ENCODE results near the gene AP3D1. TPM values are rescaled to one million over a fixed set of nuclear protein-coding genes. Genes with fewer than 3 reads are reported as not detected.

The AP3D1 gene
- polyA plus RNA-seq, 1 donor = 103 TPM

DNA sequence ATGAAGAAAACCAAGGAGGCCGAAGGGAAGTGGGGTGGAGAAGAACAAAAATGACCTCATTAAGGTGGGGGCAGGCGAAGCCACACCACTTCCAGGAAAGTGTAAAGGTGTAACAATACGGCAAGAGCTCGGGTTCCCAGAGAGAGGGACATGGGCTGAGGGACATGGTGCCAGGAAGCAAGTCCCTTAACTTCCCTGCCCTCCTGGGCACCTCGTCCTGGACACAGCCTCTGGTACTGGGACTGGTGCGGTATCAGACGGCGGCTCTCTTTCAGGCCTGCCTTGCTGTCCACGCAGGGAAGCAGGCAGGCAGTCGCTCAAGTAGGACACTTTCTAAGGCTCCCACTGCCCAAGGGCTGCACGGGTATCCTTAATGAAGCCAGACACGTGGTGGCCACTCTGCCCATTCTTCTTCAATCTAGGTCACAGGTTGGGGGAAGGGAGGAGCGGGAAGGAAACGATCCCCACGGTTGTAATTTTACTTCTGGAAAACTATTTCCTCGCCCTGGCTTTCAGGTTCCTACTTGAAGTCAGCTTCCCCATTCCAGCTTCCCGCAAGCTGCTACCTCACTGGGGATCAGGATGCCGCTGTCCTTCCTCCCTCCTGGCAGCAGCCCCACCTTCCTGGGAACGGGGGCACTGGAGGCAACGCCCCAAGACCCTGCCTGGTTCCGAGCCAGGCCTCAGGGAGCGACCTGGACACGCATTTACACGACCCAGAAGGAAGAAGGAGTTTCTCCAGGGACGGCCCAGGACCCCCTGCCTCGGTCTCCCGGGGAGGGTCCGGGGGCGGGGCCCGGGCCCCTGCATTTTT lies 1.2 kb downstream of the AP3D1 start:
- no peaks in the 10 kb centered on the region for H3K27me3 ChIP-seq (ENCODE audit: control insufficient read depth, insufficient read depth, low read length)
- peaks cover 13% of the 10 kb centered on the region for H3K4me1 ChIP-seq (ENCODE audit: control insufficient read depth, insufficient read depth, low read length)
- no CpG with 5 or more reads among the region's 30 CpGs for WGBS (ENCODE audit: insufficient coverage, low lambda C conversion rate)
- H3K4me3 ChIP-seq (ENCODE audit: low read length) = peak overlapping the region; percentile 98
- DNase-seq = peak in 1 of 2 donors; percentile 44
- peak overlapping the region; percentile 67 for H3K27ac ChIP-seq (ENCODE audit: low read length)
- peaks cover 17% of the 10 kb centered on the region for H3K36me3 ChIP-seq (ENCODE audit: control insufficient read depth, insufficient read depth, low read length)
- no peaks in the 10 kb centered on the region for H3K9me3 ChIP-seq (ENCODE audit: control insufficient read depth, low read depth, low read length)

DNA sequence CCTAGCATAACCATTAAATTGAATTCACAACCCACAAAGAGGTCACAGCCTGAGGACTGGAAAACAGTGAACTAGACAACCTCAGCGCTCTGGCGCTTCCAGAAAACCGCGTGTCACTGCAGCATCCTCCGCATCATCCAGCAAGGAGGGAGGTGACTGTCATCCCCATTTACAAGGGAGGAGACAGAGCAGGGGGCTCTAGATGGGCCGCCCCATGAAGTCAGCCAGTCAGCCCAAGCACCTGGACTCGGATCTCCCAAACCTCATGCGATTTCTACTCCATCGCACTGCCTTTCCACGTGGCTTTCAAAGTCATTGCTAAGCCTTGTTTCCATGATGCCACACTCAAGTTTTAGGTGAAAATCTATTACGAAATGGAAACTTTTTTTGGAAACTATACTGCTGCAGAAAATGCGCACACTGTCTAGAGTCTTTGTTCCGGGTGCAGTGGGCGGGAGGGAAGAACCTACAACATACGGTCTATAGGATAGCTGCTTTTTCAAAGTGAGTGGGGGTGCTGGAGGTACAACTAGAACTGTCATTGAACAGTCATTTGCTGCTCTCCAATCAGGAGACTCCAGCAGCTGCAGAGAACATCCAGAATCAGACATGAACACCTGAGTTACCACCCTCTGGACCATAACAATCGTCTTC lies 2.8 kb downstream of the AP3D1 start:
- Histone ChIP-seq H3K9me3 (ENCODE audit: control insufficient read depth, low read depth, low read length) (no peaks in the 10 kb centered on the region), H3K27me3 (ENCODE audit: control insufficient read depth, insufficient read depth, low read length) (no peaks in the 10 kb centered on the region), H3K4me3 (ENCODE audit: low read length) (no peak overlapping the region), H3K27ac (ENCODE audit: low read length) (no peak overlapping the region), H3K4me1 (ENCODE audit: control insufficient read depth, insufficient read depth, low read length) (peaks cover 13% of the 10 kb centered on the region), H3K36me3 (ENCODE audit: control insufficient read depth, insufficient read depth, low read length) (peaks cover 26% of the 10 kb centered on the region)
- WGBS (ENCODE audit: insufficient coverage, low lambda C conversion rate) = 100% methylated on average over 2 of the region's 16 CpGs
- no peak for DNase-seq

- peaks cover 26% of the 10 kb centered on the region for H3K36me3 ChIP-seq (ENCODE audit: control insufficient read depth, insufficient read depth, low read length)
- no CpG with 5 or more reads among the region's 16 CpGs for WGBS (ENCODE audit: insufficient coverage, low lambda C conversion rate)
- H3K4me1 ChIP-seq (ENCODE audit: control insufficient read depth, insufficient read depth, low read length) = peaks cover 10% of the 10 kb centered on the region
- H3K27me3 ChIP-seq (ENCODE audit: control insufficient read depth, insufficient read depth, low read length) = no peaks in the 10 kb centered on the region
- no peak overlapping the region for H3K27ac ChIP-seq (ENCODE audit: low read length)
- no peaks in the 10 kb centered on the region for H3K9me3 ChIP-seq (ENCODE audit: control insufficient read depth, low read depth, low read length)
- DNase-seq = no peak
- no peak overlapping the region for H3K4me3 ChIP-seq (ENCODE audit: low read length)
Measured at GRCh38 chr19:2145831-2146241, 5.5 kb downstream of the AP3D1 start.

DNA sequence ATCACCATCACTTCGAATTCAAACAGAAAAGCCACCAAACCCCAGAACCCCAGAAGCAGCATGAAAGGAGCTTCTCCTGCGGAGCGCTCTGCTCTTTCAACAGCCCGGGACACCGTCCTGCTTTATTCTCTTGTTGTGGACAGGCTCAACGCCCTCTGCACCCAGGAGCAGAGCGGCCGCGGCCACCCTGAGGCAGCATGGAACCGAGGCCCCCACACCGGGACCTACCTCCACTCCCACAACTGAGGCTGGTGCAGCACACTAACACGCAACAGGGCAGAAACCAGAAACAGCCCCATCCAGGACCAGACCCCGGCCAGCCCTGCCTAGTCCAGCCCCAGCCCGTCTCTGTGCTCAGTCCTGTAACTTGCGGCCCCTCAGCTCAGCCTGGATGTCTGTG lies 7.2 kb downstream of the AP3D1 start:
- Histone ChIP-seq H3K27me3 (ENCODE audit: control insufficient read depth, insufficient read depth, low read length) (no peaks in the 10 kb centered on the region), H3K4me1 (ENCODE audit: control insufficient read depth, insufficient read depth, low read length) (no peaks in the 10 kb centered on the region), H3K9me3 (ENCODE audit: control insufficient read depth, low read depth, low read length) (no peaks in the 10 kb centered on the region), H3K36me3 (ENCODE audit: control insufficient read depth, insufficient read depth, low read length) (peaks cover 40% of the 10 kb centered on the region), H3K27ac (ENCODE audit: low read length) (no peak overlapping the region), H3K4me3 (ENCODE audit: low read length) (no peak overlapping the region)
- no peak for DNase-seq
- no CpG with 5 or more reads among the region's 15 CpGs for WGBS (ENCODE audit: insufficient coverage, low lambda C conversion rate)

DNA sequence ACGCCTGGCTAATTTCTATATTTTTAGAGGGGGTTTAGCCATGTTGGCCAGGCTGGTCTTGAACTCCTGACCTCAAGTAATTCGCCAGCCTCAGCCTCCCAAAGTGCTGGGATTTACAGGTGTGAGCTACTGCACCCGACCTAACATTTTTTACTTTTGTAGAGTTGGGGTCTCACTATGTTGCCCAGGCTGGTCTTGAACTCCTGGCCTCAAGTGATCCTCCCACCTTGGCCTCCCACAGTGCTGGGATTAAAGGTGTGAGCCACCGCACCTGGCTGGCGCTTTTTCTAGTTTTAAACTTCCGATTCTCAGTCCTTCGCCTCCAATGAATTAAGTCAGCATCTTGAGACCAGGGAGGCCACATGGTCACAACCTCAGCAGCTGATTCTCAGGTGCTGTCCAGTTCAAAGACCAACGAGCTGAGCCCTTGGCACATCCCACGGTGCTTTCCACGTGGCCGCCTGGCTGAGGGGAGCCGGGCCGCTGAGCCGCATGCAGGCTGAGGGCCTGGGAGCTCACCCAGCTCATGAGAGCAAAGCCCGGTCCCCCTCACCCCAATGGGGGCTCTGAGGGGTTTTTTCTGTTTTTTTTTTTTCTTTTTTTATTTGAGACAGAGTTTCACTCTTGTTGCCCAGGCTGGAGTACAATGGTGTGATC lies 9.1 kb downstream of the AP3D1 start:
- WGBS (ENCODE audit: insufficient coverage, low lambda C conversion rate) = no CpG with 5 or more reads among the region's 15 CpGs
- Histone ChIP-seq H3K27me3 (ENCODE audit: control insufficient read depth, insufficient read depth, low read length) (no peaks in the 10 kb centered on the region), H3K9me3 (ENCODE audit: control insufficient read depth, low read depth, low read length) (no peaks in the 10 kb centered on the region), H3K36me3 (ENCODE audit: control insufficient read depth, insufficient read depth, low read length) (peaks cover 53% of the 10 kb centered on the region), H3K27ac (ENCODE audit: low read length) (no peak overlapping the region), H3K4me3 (ENCODE audit: low read length) (no peak overlapping the region), H3K4me1 (ENCODE audit: control insufficient read depth, insufficient read depth, low read length) (no peaks in the 10 kb centered on the region)
- DNase-seq = no peak

DNA sequence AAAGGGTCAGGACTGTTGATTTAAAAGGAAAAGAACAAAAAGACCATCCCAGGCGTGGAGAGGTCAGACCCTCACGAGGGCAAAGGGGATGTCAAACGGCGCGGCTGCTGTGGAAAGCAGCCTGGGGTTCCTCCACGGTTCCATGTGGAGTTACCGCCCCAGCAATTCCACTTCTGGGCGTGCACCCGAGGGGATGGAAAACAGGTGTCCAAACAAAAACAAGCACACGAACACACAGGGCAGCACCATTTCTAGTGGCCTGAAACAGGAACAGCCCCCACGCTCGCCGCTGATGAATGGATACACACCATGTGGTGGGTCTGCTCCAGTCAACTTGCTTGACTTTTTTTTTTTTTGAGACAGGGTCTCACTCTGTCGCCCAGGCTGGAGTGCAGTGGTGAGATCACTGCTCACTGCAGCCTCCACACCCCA lies 11.2 kb downstream of the AP3D1 start:
- DNase-seq = no peak
- Histone ChIP-seq H3K9me3 (ENCODE audit: control insufficient read depth, low read depth, low read length) (peaks cover 2% of the 10 kb centered on the region), H3K27ac (ENCODE audit: low read length) (no peak overlapping the region), H3K27me3 (ENCODE audit: control insufficient read depth, insufficient read depth, low read length) (no peaks in the 10 kb centered on the region), H3K4me1 (ENCODE audit: control insufficient read depth, insufficient read depth, low read length) (no peaks in the 10 kb centered on the region), H3K36me3 (ENCODE audit: control insufficient read depth, insufficient read depth, low read length) (peaks cover 57% of the 10 kb centered on the region), H3K4me3 (ENCODE audit: low read length) (no peak overlapping the region)
- no CpG with 5 or more reads among the region's 14 CpGs for WGBS (ENCODE audit: insufficient coverage, low lambda C conversion rate)

GRCh38 chr19:2139385-2140137 lies 11.8 kb downstream of the AP3D1 start:
- Histone ChIP-seq H3K27me3 (ENCODE audit: control insufficient read depth, insufficient read depth, low read length) (no peaks in the 10 kb centered on the region), H3K4me1 (ENCODE audit: control insufficient read depth, insufficient read depth, low read length) (no peaks in the 10 kb centered on the region), H3K4me3 (ENCODE audit: low read length) (no peak overlapping the region), H3K27ac (ENCODE audit: low read length) (no peak overlapping the region), H3K9me3 (ENCODE audit: control insufficient read depth, low read depth, low read length) (peaks cover 2% of the 10 kb centered on the region), H3K36me3 (ENCODE audit: control insufficient read depth, insufficient read depth, low read length) (peaks cover 53% of the 10 kb centered on the region)
- 100% methylated on average over 3 of the region's 22 CpGs for WGBS (ENCODE audit: insufficient coverage, low lambda C conversion rate)
- no peak for DNase-seq

GRCh38 chr19:2138061-2138728 lies 13.2 kb downstream of the AP3D1 start:
- Histone ChIP-seq H3K27ac (ENCODE audit: low read length) (no peak overlapping the region), H3K27me3 (ENCODE audit: control insufficient read depth, insufficient read depth, low read length) (no peaks in the 10 kb centered on the region), H3K9me3 (ENCODE audit: control insufficient read depth, low read depth, low read length) (peaks cover 2% of the 10 kb centered on the region), H3K4me1 (ENCODE audit: control insufficient read depth, insufficient read depth, low read length) (no peaks in the 10 kb centered on the region), H3K4me3 (ENCODE audit: low read length) (no peak overlapping the region), H3K36me3 (ENCODE audit: control insufficient read depth, insufficient read depth, low read length) (peaks cover 51% of the 10 kb centered on the region)
- no peak for DNase-seq
- WGBS (ENCODE audit: insufficient coverage, low lambda C conversion rate) = no CpG with 5 or more reads among the region's 23 CpGs

GRCh38 chr19:2136796-2137195 lies 14.6 kb downstream of the AP3D1 start:
- H3K4me1 ChIP-seq (ENCODE audit: control insufficient read depth, insufficient read depth, low read length) = no peaks in the 10 kb centered on the region
- no peak for DNase-seq
- no peak overlapping the region for H3K27ac ChIP-seq (ENCODE audit: low read length)
- peaks cover 65% of the 10 kb centered on the region for H3K36me3 ChIP-seq (ENCODE audit: control insufficient read depth, insufficient read depth, low read length)
- H3K27me3 ChIP-seq (ENCODE audit: control insufficient read depth, insufficient read depth, low read length) = no peaks in the 10 kb centered on the region
- no CpG with 5 or more reads among the region's 23 CpGs for WGBS (ENCODE audit: insufficient coverage, low lambda C conversion rate)
- no peak overlapping the region for H3K4me3 ChIP-seq (ENCODE audit: low read length)
- H3K9me3 ChIP-seq (ENCODE audit: control insufficient read depth, low read depth, low read length) = peaks cover 2% of the 10 kb centered on the region
